Measurements from ENCODE around the gene REP15. TPM values are rescaled to one million over a fixed set of nuclear protein-coding genes. Genes with fewer than 3 reads are reported as not detected.
"Not testable (repeated sequence)": the region's sequence is repeated elsewhere in the genome, so short reads cannot be mapped to it uniquely, and the experiment has no call there.

The REP15 gene
- total RNA-seq, 1 donor from 2014 or later = 2.2 TPM

DNA sequence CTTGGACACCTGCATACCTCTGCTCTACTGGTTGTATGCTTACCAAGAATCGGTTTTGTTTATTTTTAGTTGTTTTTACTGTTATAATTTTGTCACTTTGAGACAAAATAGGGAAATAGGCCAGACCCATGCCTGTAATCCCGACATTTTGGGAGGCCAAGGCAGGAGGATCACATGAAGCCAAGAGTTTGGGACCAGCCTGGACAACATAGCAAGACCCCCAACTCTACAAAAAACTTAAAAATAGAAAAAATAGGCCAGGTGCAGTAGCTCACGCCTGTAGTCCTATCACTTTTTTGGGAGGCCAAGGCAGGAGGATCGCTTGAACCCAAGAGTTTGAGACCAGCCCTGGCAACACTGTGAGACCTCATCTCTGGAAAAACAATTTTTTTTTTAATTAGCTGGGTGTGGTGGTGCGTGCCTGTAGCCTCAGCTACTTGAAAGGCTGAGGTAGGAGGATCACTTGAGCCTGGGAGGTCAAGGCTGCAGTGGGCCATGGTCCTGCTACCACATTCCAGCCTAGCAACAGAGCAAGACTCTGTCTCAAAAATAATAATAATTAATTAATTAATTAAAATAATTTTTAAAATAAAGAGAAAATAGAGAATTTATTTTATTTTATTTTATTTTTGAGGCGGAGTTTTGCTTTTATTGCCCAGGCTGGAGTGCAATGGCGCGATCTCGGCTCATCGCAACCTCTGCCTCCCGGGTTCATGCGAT, 13.1 kb downstream of the REP15 start:
- no peaks in the 10 kb centered on the region for H3K9me3 Mint-ChIP-seq
- H3K4me3 Mint-ChIP-seq (ENCODE audit: low read depth) = peak overlapping the region; percentile 95
- H3K4me1 Mint-ChIP-seq (ENCODE audit: low read depth) = peaks cover 20% of the 10 kb centered on the region
- DNase-seq (ENCODE audit: low spot score) = no peak
- H3K27ac Mint-ChIP-seq = no peak overlapping the region
- peaks cover 23% of the 10 kb centered on the region for H3K36me3 Mint-ChIP-seq (ENCODE audit: low read depth)
- peaks cover 14% of the 10 kb centered on the region for H3K27me3 Mint-ChIP-seq (ENCODE audit: low read depth)
- intact Hi-C loops (cut with micrococcal nuclease) = no loop called here

DNA sequence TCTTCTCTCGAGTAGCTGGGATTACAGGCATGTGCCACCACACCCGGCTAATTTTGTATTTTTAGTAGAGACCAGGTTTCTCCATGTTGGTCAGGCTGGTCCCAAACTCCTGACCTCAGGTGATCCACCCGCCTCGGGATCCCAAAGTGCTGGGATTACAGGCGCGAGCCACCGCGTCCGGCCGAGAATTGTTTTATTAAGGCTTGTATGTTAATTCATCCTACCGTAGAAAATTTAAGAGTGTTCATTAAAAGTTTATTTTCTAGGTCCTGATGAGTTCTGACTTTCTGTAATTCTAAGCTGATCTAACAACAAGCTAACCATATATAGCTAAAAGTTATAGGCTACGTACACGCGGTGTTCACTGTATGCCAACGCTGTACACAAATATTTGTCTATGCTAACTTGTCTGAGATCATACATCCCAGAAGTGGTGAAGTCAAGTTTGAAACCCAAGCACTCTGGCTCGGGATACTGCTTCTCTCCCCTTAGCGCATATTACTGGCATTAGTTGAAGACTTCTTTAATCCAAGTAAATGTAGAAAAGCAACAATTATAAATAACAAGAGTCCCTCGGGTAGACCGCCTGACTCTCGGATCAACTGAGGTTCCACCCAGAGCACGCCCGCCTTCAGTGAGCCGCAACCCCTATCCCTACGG, 13.8 kb downstream of the REP15 start:
- Mint-ChIP-seq H3K27ac (peak overlapping the region; percentile 94), H3K9me3 (no peaks in the 10 kb centered on the region), H3K4me3 (ENCODE audit: low read depth) (peak overlapping the region; percentile 95), H3K36me3 (ENCODE audit: low read depth) (peaks cover 27% of the 10 kb centered on the region), H3K4me1 (ENCODE audit: low read depth) (peaks cover 21% of the 10 kb centered on the region), H3K27me3 (ENCODE audit: low read depth) (peaks cover 12% of the 10 kb centered on the region)
- DNase-seq (ENCODE audit: low spot score) = no peak
- intact Hi-C loops (cut with micrococcal nuclease) = loop anchor here (1.0 to 2.0 kb wide), 3 partner anchors 112 to 772 kb away; partner anchors contain the start of gene FGFR1OP2

GRCh38 chr12:27710592-27711316, 14.5 kb downstream of the REP15 start, which contains the start of gene MRPS35:
Gene MRPS35, plus strand, starts transcription at chr12:27710832. Its CDS starts 12 bp downstream, at chr12:27710844.
- Mint-ChIP-seq H3K4me1 (ENCODE audit: low read depth) (peaks cover 21% of the 10 kb centered on the region), H3K27ac (peak within 1 kb of the TSS; percentile 94), H3K27me3 (ENCODE audit: low read depth) (peaks cover 7% of the 10 kb centered on the region), H3K4me3 (ENCODE audit: low read depth) (peak within 1 kb of the TSS; percentile 95), H3K9me3 (no peaks in the 10 kb centered on the region), H3K36me3 (ENCODE audit: low read depth) (peaks cover 28% of the 10 kb centered on the region)
- DNase-seq (ENCODE audit: low spot score) = peak; percentile 90
- intact Hi-C loops (cut with micrococcal nuclease) = loop anchor here (1.0 to 2.0 kb wide), 3 partner anchors 112 to 772 kb away; partner anchors contain the start of gene FGFR1OP2

DNA sequence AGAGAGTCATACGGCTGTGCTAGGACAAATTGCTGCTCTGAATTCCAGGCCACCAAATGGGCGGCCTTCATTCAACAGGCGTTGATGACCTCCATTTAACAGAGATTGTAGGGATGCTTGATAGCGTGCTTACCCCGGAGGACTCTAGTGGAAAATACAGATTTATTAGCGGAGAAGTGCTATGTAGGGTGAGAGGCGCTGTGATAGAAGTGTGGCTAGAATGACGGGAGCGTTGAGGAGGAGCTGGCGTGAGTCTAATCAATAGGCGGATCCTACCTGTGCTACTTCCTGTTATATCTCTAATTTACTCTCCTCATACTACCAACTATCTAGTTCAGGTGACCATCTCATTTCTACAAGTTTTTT, 15.1 kb downstream of the REP15 start:
- H3K36me3 Mint-ChIP-seq (ENCODE audit: low read depth) = peaks cover 31% of the 10 kb centered on the region
- peak; percentile 18 for DNase-seq (ENCODE audit: low spot score)
- intact Hi-C loops (cut with micrococcal nuclease) = loop anchor here (2.0 kb wide), 1 partner anchor 380 kb away; no protein-coding TSS in a partner anchor
- peak overlapping the region; percentile 94 for H3K27ac Mint-ChIP-seq
- H3K4me3 Mint-ChIP-seq (ENCODE audit: low read depth) = peak overlapping the region; percentile 95
- H3K4me1 Mint-ChIP-seq (ENCODE audit: low read depth) = peaks cover 21% of the 10 kb centered on the region
- H3K9me3 Mint-ChIP-seq = no peaks in the 10 kb centered on the region
- peaks cover 7% of the 10 kb centered on the region for H3K27me3 Mint-ChIP-seq (ENCODE audit: low read depth)

DNA sequence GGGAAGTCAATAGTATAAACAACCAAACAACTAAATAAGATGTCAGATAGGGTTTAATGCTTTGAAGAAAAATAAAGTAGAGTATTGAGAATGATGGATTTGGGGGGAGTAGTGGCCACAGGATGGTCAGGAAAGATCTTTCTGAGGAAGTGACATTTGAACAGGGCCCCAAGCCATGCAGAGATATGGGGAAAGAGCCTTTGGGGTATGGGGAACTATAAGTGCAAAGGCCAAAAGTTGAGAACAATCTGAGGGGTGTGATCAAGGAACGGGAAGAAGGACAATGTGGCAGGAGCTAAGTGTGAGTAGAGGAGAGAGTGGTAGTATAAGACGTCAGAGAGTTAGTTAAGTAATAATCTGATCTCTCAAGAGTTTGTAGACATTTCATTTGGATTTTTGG, 15.7 kb downstream of the REP15 start:
- Mint-ChIP-seq H3K36me3 (ENCODE audit: low read depth) (peaks cover 34% of the 10 kb centered on the region), H3K4me3 (ENCODE audit: low read depth) (peak overlapping the region; percentile 95), H3K4me1 (ENCODE audit: low read depth) (peaks cover 21% of the 10 kb centered on the region), H3K27ac (no peak overlapping the region), H3K27me3 (ENCODE audit: low read depth) (peaks cover 7% of the 10 kb centered on the region), H3K9me3 (no peaks in the 10 kb centered on the region)
- intact Hi-C loops (cut with micrococcal nuclease) = loop anchor here (2.0 kb wide), 1 partner anchor 381 kb away; no protein-coding TSS in a partner anchor
- DNase-seq (ENCODE audit: low spot score) = no peak

DNA sequence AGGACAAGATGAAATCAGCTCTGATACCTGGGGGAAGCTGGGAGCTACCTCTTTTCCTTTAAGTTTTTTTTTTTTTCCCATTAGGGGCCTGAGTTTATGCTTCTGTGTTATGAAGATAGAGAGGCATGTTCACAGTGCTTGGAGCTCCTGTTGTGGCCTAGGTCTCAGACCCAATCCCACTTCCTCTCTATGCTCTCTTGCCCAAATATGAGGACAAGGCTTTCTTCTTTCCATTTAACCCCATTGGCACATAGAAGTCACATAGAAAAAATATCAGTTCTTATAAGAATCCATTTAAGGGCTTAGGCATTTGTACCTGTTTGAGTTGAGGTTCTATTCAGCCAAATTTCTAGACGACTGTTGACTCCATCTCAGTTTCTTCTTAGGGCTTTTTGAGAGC, 27.0 kb downstream of the REP15 start:
- Mint-ChIP-seq H3K27ac (no peak overlapping the region), H3K27me3 (ENCODE audit: low read depth) (no peaks in the 10 kb centered on the region), H3K4me3 (ENCODE audit: low read depth) (no peak overlapping the region), H3K4me1 (ENCODE audit: low read depth) (peaks cover 3% of the 10 kb centered on the region), H3K36me3 (ENCODE audit: low read depth) (peaks cover 39% of the 10 kb centered on the region), H3K9me3 (no peaks in the 10 kb centered on the region)
- no peak for DNase-seq (ENCODE audit: low spot score)
- intact Hi-C loops (cut with micrococcal nuclease) = no loop called here

DNA sequence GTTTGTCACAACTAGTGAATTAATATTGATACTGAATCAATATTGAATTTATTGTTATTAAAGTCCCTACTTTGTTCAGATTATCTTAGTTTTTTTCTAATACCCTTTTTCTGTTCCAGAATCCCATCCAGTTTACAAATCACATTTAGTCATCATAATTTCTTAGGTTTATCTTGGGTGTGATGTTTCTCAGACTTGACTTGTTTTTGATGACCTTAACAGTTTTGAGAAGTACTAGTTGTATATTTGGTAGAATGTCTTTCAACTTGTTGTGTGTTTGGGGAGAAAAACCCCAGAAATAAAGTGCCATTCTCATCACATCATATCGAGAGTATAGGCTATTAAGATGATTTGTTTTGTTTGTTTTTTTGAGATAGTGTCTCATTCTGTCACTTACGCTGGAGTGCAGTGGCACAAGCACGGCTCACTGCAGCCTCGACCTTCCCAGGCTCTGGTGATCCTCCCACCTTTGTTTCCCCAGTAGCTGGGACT, 33.9 kb downstream of the REP15 start:
- intact Hi-C loops (cut with micrococcal nuclease) = loop anchor here (5.0 to 10.0 kb wide), 2 partner anchors 52 to 1145 kb away; partner anchors contain the start of genes KLHL42 and MANSC4
- Mint-ChIP-seq H3K9me3 (no peaks in the 10 kb centered on the region), H3K27ac (no peak overlapping the region), H3K27me3 (ENCODE audit: low read depth) (no peaks in the 10 kb centered on the region), H3K36me3 (ENCODE audit: low read depth) (peaks cover 32% of the 10 kb centered on the region), H3K4me1 (ENCODE audit: low read depth) (peaks cover 1% of the 10 kb centered on the region), H3K4me3 (ENCODE audit: low read depth) (no peak overlapping the region)
- DNase-seq (ENCODE audit: low spot score) = no peak

DNA sequence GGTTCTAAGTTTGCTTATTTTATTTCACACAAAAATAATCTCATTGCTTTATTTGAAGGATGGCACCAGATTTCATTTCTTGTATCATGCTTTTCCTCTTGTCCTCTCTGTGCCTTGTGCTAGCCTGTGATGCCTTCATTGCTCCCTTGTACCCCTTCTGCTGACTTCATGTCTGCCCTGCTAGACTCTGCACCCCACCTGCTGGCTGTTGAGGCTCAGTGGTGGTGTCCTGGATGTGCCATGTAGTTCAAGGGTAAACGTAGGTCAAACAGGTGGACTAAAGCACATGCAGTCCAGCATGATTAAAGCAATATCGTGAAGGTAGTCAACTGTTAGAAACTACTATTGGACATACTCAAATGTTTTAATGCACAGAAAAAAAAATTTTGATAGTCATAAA, 36.0 kb downstream of the REP15 start:
- no peaks in the 10 kb centered on the region for H3K27me3 Mint-ChIP-seq (ENCODE audit: low read depth)

DNA sequence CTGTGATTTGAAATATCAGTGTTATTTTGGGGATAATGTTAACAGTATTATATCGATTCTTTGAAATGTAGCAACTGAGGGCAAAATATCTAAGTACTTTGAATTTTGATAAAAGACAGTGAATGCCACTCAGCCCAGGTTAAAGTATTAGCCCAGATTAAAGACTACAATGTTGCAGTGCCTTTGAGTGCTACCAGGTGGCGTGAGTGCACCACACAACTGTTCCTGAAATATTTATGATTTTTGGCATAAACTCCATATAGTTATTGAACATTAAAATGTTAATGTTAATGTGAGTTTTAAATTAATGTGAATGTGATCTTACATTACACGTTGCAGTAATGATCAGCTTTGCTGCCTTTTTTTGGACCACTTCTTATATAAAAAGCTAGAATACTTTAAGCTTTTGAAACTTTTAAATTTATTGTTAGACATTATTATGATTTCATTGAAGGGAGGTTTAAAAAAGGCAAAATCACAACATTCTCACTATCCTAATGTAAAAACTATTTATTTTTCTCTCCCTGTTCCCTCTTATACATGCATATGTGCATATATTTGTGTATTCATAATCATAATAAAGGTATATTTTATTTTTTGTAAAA, 36.9 kb downstream of the REP15 start:
- DNase-seq (ENCODE audit: low spot score) = no peak
- intact Hi-C loops (cut with micrococcal nuclease) = loop anchor here (1.0 to 10.0 kb wide), 4 partner anchors 49 to 1142 kb away; partner anchors contain the start of genes KLHL42 and MANSC4
- no peaks in the 10 kb centered on the region for H3K27me3 Mint-ChIP-seq (ENCODE audit: low read depth)
- H3K4me1 Mint-ChIP-seq (ENCODE audit: low read depth) = peaks cover 2% of the 10 kb centered on the region
- no peaks in the 10 kb centered on the region for H3K9me3 Mint-ChIP-seq
- no peak overlapping the region for H3K4me3 Mint-ChIP-seq (ENCODE audit: low read depth)
- peaks cover 41% of the 10 kb centered on the region for H3K36me3 Mint-ChIP-seq (ENCODE audit: low read depth)
- no peak overlapping the region for H3K27ac Mint-ChIP-seq

More for the DNA sequence above, 36.0 kb downstream of the REP15 start:
- H3K36me3 Mint-ChIP-seq (ENCODE audit: low read depth) = peaks cover 37% of the 10 kb centered on the region
- H3K27ac Mint-ChIP-seq = no peak overlapping the region
- H3K9me3 Mint-ChIP-seq = no peaks in the 10 kb centered on the region
- no peak overlapping the region for H3K4me3 Mint-ChIP-seq (ENCODE audit: low read depth)
- no peak for DNase-seq (ENCODE audit: low spot score)
- peaks cover under 1% of the 10 kb centered on the region for H3K4me1 Mint-ChIP-seq (ENCODE audit: low read depth)
- intact Hi-C loops (cut with micrococcal nuclease) = loop anchor here (5.0 to 10.0 kb wide), 2 partner anchors 50 to 1143 kb away; partner anchors contain the start of genes KLHL42 and MANSC4

GRCh38 chr12:27733791-27734190, 37.5 kb downstream of the REP15 start:
- Mint-ChIP-seq H3K4me1 (ENCODE audit: low read depth) (peaks cover 2% of the 10 kb centered on the region), H3K4me3 (ENCODE audit: low read depth) (no peak overlapping the region), H3K36me3 (ENCODE audit: low read depth) (peaks cover 41% of the 10 kb centered on the region), H3K27me3 (ENCODE audit: low read depth) (no peaks in the 10 kb centered on the region), H3K27ac (no peak overlapping the region), H3K9me3 (no peaks in the 10 kb centered on the region)
- no peak for DNase-seq (ENCODE audit: low spot score)
- intact Hi-C loops (cut with micrococcal nuclease) = loop anchor here (1.0 to 10.0 kb wide), 4 partner anchors 49 to 1141 kb away; partner anchors contain the start of genes KLHL42 and MANSC4

DNA sequence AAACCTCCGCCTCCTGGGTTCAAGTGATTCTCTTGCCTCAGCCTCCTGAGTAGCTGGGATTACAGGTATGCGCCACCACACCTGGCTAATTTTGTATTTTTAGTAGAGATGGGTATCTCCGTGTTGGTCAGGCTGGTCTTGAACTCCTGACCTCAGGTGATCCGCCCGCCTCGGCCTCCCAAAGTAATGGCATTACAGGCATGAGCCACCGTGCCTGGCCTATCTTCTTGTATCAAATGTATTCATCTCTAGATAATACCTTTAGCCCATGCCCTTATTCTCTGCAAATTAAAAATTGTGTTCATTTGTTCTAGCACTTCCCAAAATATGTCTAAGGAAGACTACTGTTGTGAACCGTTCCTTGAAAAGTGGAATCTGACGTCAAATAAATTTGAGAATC, 38.1 kb downstream of the REP15 start:
- H3K9me3 Mint-ChIP-seq; H3K27ac Mint-ChIP-seq; H3K27me3 Mint-ChIP-seq (ENCODE audit: low read depth); H3K4me3 Mint-ChIP-seq (ENCODE audit: low read depth); DNase-seq (ENCODE audit: low spot score); H3K4me1 Mint-ChIP-seq (ENCODE audit: low read depth): not testable (repeated sequence)
- peaks cover 45% of the 10 kb centered on the region for H3K36me3 Mint-ChIP-seq (ENCODE audit: low read depth)
- intact Hi-C loops (cut with micrococcal nuclease) = loop anchor here (5.0 to 10.0 kb wide), 2 partner anchors 48 to 1140 kb away; partner anchors contain the start of genes KLHL42 and MANSC4

DNA sequence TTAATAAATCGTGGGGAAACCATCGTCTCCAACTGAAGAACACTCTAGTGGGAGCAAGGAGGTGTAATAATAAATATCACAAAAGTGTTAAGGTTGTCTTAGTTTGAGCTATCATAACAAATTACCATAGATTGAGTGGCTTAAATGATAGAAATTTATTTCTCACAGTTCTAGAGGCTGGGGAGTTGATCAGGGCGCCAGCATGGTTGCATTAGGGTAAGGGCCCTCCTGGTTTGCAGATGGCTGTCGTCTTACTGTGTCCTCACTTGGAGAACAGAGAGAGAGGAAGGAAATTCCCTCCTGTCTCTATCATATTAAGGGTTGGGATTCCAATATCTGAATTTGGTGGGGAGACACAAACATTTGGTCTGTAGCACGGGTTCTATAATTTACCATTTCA, 47.4 kb downstream of the REP15 start:
- H3K9me3 Mint-ChIP-seq = no peaks in the 10 kb centered on the region
- H3K4me3 Mint-ChIP-seq (ENCODE audit: low read depth) = no peak overlapping the region
- no peak for DNase-seq (ENCODE audit: low spot score)
- peaks cover 65% of the 10 kb centered on the region for H3K36me3 Mint-ChIP-seq (ENCODE audit: low read depth)
- H3K27me3 Mint-ChIP-seq (ENCODE audit: low read depth) = no peaks in the 10 kb centered on the region
- intact Hi-C loops (cut with micrococcal nuclease) = no loop called here
- H3K4me1 Mint-ChIP-seq (ENCODE audit: low read depth) = peaks cover 3% of the 10 kb centered on the region
- no peak overlapping the region for H3K27ac Mint-ChIP-seq

Data from activated T-helper 2 cell treated with anti-CD3 and anti-CD28 coated beads, Interferon-gamma antibody, Interleukin-2, Interleukin-4, amounts not matched to agents 10 μg/mL and 5 μg/mL and 100 μg/mL, durations not matched to agents 14 hours and 24 hours and 36 hours (primary cell).